SKM-1 (cell line): ENCODE data around the gene EXOC1L.

Experiments used
- DNase-seq: peaks from one replicate; lab custom pipeline; 2025; ENCODE audit not compliant: unreplicated experiment; lab: John Stamatoyannopoulos, UW

EXOC1L gene

GRCh38 chr4:55879224-55879623, 59.6 kb downstream of the EXOC1L start:
- no peak for DNase-seq

GRCh38 chr4:55880652-55881280, 61.2 kb downstream of the EXOC1L start:
- DNase-seq, result no peak

GRCh38 chr4:55884093-55884850, 64.7 kb downstream of the EXOC1L start:
- no peak for DNase-seq

- DNase-seq, result no peak
Observed at GRCh38 chr4:55884851-55885219, 65.2 kb downstream of the EXOC1L start.
